HG03571 (cell line): ENCODE results near the gene SSX3.
"Not testable (repeated sequence)": the region's sequence is repeated elsewhere in the genome, so short reads cannot be mapped to it uniquely, and the experiment has no call there.

Experiments used
- ATAC-seq: cut with Tn5 transposase; IDR thresholded peaks from one replicate; pipeline ENCODE4 v1.9.1; 2021; ENCODE audit not compliant: unreplicated experiment

Gene SSX3, protein sequence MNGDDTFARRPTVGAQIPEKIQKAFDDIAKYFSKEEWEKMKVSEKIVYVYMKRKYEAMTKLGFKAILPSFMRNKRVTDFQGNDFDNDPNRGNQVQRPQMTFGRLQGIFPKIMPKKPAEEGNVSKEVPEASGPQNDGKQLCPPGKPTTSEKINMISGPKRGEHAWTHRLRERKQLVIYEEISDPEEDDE

DNA sequence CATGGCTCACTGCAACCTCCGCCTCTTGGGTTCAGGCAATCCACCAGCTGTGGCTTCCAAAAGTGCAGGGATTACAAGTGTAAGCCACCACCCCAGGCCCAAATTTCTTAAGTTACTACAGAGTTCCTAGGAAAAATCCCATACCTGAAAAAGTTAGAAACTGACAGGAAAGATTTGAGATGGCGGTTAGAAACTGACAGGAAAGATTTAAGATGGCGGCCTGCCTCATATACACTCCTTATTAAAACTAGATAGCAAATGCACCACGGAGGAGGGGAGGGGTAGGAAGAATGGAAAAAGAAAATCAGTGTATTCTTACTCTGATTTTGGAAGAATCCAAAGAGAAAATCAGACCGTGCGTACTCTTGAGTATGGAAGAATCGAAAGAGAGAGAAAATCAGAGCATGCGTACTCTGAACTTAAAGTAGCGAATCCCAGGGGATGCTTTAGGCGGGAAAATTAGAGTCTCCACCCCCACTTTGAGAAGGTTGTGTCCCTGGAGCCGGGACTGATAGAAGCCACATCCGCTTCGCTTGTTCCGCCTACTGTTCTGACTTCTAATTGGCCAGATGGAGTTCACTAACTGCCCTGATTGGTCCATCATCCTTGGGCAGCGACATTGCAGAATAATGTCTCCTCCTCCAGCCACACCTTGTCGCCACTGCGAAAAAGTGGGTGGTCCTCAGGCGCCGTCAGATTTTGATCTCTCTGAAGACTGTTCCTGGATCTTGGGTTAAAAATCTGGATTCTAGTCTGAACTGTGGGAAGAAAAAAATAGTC, at the start of gene SSX3:
Gene SSX3, minus strand, starts transcription at position 389 of the 780 bp plus-strand sequence. CDS start 1,454 bp downstream, outside the sequence.
- ATAC-seq: not testable (repeated sequence)

DNA sequence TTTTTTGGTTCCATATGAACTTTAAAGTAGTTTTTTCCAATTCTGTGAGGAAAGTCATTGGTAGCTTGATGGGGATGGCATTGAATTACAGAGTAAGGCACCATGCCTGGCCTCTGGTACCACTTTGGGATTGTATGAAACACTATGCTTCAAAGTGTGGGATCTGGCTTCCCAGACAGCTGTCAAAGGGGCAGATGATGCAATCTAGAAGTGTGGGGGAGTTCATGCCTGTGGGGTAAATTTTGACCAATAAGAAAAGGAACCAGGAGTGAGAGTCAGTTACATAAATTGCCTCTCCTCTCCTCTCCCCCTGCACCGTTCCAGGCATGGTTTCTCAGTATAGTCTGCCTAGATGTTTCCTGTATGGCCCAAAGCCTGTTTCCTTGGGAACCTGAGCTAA, 41.3 kb upstream of the SSX3 start:
- ATAC-seq: not testable (repeated sequence)

DNA sequence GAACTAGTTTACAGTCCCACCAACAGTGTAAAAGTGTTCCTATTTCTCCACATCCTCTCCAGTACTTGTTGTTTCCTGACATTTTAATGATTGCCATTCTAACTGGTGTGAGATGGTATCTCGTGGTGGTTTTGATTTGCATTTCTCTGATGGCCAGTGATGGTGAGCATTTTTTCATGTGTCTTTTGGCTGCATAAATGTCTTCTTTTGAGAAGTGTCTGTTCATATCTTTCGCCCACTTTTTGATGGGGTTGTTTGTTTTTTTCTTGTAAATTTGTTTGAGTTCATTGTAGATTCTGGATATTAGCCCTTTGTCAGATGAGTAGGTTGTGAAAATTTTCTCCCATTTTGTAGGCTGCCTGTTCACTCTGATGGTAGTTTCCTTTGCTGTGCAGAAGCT, 40.4 kb upstream of the SSX3 start:
- ATAC-seq: not testable (repeated sequence)

DNA sequence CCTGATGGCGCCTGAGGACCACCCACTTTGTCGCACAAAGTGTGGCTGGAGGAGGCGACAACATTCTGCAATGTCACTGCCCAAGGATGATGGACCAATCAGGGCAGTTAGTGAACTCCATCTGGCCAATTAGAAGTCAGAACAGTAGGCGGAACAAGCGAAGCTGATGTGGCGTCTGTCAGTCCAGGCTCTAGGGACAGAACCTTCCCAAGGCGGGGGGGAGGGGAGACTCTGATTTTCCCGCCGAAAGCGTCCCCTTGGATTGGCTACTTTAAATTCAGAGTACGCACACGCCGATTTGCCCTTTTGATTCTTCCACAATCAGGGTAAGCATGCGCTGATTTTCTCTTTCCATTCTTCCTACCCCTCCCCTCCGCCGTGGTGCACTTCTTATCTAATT, 26.7 kb upstream of the SSX3 start, which contains the start of gene SSX4:
Gene SSX4, plus strand, starts transcription at position 301 of the 400 bp plus-strand sequence. CDS start 515 bp downstream, outside the sequence.
- ATAC-seq: not testable (repeated sequence)

DNA sequence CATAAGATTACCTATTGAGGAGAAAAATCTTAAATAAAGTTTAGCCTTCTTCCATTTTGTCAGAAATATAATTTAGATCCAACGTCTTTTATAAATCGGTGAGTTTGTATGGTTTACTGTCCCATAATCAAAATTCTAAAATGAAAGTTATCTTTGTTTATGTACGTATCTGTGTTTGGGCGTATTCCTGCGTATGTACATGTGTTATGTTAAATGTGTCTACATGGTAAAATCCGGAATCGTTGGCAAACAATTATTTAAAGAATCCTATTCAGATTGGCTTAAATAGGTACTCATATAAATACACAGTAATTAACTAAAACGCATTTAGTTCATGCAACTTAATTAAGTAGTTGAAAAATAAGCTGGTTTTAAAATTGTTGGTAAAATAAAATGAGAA, 13.9 kb upstream of the SSX3 start:
- not testable (repeated sequence) for ATAC-seq

DNA sequence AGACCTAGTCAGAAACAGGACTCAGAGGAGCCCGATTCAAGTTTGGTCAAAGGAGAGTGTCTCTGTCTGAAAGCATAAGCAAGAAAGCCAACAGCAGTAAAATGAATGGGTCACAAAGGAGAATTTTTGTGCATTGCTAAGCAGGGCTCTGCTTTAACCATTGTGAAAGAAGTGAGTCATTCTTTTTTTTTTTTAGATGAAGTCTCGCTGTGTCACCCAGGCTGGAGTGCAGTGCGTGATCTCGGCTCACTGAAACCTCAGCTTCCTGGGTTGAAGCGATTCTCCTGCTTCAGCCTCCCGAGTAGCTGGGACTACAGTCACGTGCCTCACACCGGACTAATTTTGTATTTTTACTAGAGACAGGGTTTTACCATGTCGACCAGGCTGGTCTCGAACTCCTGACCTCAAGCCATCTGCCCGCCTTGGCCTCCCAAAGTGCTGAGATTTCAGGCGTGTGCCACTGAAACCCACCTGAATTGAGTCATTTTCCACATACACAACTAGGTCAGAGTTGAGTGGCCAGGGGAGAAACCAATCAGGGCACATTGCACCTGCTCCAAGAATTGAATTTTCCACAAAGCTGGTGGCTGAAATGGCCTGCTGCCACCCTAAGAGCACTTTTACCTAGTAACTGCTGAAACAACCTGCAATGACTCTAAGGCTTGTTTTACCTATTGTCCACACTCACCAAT, 11.4 kb upstream of the SSX3 start:
- ATAC-seq: not testable (repeated sequence)

DNA sequence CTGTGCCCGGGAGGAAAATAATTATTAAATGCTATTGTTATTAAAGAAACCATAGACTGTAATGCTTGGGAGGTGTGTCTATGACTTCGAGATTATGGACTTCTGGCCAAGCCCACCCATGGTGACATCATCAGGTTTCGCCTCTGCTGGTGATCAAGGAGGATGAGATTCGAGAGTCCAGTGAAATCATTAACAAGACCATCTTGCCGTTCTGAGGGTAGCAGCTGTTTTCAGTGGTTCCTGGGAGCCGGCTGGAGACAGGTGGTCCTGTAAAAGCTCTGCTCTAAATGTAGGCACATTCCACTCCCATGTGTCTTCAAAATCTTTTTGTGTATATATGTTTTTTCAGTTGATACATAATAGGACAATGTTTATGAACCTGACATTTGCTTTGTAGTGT, 2.8 kb upstream of the SSX3 start:
- ATAC-seq: not testable (repeated sequence)

DNA sequence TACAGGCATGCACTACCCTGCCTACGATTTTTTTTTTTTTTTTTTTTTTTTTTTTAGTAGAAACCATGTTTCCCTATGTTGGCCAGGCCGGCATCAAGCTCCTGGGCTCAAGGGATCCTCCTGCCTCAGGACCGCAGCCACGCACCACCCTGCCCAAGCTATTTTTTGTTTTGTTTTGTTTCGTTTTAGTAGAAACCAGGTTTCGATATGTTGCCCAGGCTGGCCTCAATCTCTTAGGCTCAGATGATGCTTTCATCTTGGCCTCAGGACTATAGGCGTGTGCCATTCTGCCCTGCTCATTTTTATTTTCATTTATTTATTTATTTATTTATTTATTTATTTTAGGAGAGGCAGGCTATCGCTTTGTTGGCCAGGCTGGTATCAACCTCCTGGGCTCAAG, 1.2 kb upstream of the SSX3 start:
- ATAC-seq: no peak

DNA sequence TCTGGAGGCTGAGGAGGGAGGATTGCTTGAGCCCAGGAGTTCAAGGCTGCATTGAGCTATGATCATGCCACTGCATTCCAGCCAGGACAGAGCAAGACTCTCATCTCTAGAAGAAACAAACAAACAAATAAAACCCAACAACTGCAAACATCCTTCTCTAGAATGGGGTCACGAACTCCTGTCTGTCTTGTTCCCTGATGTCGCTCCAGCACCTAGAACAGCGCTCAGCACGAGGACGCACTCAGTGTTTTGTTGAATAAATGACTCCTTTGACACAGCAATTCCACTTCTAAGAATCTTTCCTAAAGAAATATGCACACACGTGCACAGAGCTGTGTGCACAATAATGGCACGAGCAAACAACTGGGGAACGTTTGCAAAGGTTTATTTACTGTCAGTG, 10.4 kb downstream of the SSX3 start:
- not testable (repeated sequence) for ATAC-seq

DNA sequence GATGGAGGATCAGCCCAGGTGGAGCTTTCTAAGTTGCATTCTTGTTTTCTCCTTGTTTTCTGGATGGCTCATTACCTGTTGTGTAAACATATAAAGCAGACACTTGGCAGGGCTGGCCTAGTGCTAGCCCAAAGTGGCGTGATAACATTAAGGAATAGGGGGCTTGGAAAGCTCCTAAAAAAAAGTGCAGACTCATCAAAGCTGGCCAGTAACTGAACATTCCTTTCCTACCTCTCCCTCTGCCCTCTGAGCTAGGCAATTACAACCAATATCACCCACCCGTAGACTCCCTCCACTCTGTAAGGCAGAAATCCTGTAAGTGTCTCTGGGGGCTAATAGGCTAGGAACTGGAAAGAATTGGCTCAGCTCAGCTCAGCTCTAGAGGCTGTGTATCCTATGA, 42.5 kb downstream of the SSX3 start:
- ATAC-seq: not testable (repeated sequence)

DNA sequence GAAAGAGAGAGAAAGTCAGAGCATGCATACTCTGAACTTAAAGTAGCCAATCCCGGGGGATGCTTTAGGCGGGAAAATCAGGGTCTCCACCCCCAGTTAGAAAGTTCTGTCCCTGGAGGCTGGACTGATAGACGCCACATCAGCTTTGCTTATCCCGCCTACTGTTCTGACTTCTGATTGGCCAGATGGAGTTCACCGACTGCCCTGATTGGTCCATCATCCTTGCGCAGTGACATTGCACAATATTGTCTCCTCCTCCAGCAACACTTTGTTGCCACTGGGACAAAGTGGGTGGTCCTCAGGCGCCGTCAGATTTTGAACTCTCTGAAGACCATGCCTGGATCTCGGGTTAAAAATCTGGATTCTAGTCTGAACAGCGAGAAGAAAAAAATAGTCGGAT, 50.3 kb downstream of the SSX3 start:
- ATAC-seq: no peak
